H1 (cell line): ENCODE results near the gene LRRC49. TPM values are rescaled to one million over a fixed set of nuclear protein-coding genes. Genes with fewer than 3 reads are reported as not detected.
A peak's percentile ranks its signal among the peaks of the same experiment; 100 is the strongest.

Experiments used
- CTCF ChIA-PET: fragments of 300-600 bp; sonication (Branson Sonifier 250); formaldehyde crosslinking; loops from one replicate; lab custom pipeline; 2021; ENCODE audit not compliant: partially characterized antibody; lab: Charles Lee
- POLR2A ChIA-PET: fragments of 300-600 bp; sonication (Branson Sonifier 250); formaldehyde crosslinking; loops from one replicate; lab custom pipeline; 2021; ENCODE audit warnings: inconsistent platforms; ENCODE audit not compliant: partially characterized antibody; lab: Charles Lee
- DNase-seq, 2 experiments: peaks; one replicate each; pipeline versions ENCODE4 v3.0.0 to v3.0.0-alpha.2; 2010 to 2022; ENCODE audit warnings: low spot score in 2 of 2, low read depth in 1 of 2, mixed read lengths in 1 of 2
- FAIRE-seq: peaks from 2 replicates; lab custom pipeline; 2011; peaks lifted over from hg19 to GRCh38; lab: Jason Lieb, UNC
- H2AFZ ChIP-seq: 2 replicates; pipeline ENCODE4 v1.8.1; 2012; ENCODE audit warnings: low read length, inconsistent platforms
- H2AK5ac ChIP-seq: 2 replicates; pipeline ENCODE4 v1.6.1; 2013; ENCODE audit warnings: low read depth, low read length
- H2BK120ac ChIP-seq: replicated peaks from 2 replicates; pipeline ENCODE3; 2013; ENCODE audit warnings: low read depth, low read length, inconsistent platforms
- H2BK12ac ChIP-seq: 2 replicates; pipeline ENCODE4 v1.6.1; 2013; ENCODE audit warnings: low read depth, low read length
- H2BK15ac ChIP-seq: 2 replicates; pipeline ENCODE4 v1.6.1; 2013; ENCODE audit warnings: low read length
- H2BK20ac ChIP-seq: 2 replicates; pipeline ENCODE4 v1.6.1; 2013; ENCODE audit warnings: low read length
- H2BK5ac ChIP-seq: 2 replicates; pipeline ENCODE4 v1.6.1; 2013; ENCODE audit warnings: low read depth, low read length
- H3K14ac ChIP-seq: 2 replicates; pipeline ENCODE4 v1.6.1; 2013; ENCODE audit warnings: inconsistent platforms; ENCODE audit not compliant: insufficient read length
- H3K18ac ChIP-seq: 2 replicates; pipeline ENCODE4 v1.6.1; 2013; ENCODE audit warnings: low read length; ENCODE audit errors: extremely low read depth
- H3K23ac ChIP-seq: 2 replicates; pipeline ENCODE4 v1.6.1; 2013; ENCODE audit warnings: inconsistent platforms; ENCODE audit not compliant: insufficient read length
- H3K23me2 ChIP-seq: 2 replicates; pipeline ENCODE4 v1.6.1; 2013; ENCODE audit warnings: low read depth, low read length
- H3K27ac ChIP-seq: 2 replicates; pipeline ENCODE4 v1.6.1; 2011; ENCODE audit warnings: low read depth, low read length, inconsistent platforms
- H3K27me3 ChIP-seq, 4 experiments: replicated peaks in 1 of 4; 1 replicate in 1 of 4; 2 replicates in 3 of 4; pipeline versions ENCODE4 v1.6.1 to v1.8.1; 2011 to 2013; ENCODE audit warnings: low read length in 3 of 4, mild to moderate bottlenecking in 3 of 4, inconsistent platforms in 2 of 4, mixed read lengths in 2 of 4, moderate library complexity in 1 of 4; ENCODE audit not compliant: control insufficient read depth in 3 of 4, insufficient read depth in 3 of 4; ENCODE audit errors: extremely low read depth in 1 of 4
- H3K36me3 ChIP-seq, 4 experiments: 2 replicates each; pipeline versions ENCODE4 v1.6.1 to v1.8.1; 2011 to 2013; ENCODE audit warnings: mild to moderate bottlenecking in 4 of 4, low read length in 3 of 4, moderate library complexity in 2 of 4, control low read depth in 1 of 4, inconsistent platforms in 1 of 4; ENCODE audit not compliant: insufficient read depth in 4 of 4, control insufficient read depth in 2 of 4
- H3K4ac ChIP-seq: replicated peaks from 2 replicates; pipeline ENCODE3; 2013; ENCODE audit warnings: low read length, low read depth, mixed read lengths, inconsistent platforms; ENCODE audit not compliant: insufficient read length
- H3K4me1 ChIP-seq, 4 experiments: replicated peaks in 1 of 4; 1 replicate in 1 of 4; 2 replicates in 3 of 4; pipeline versions ENCODE4 v1.6.1 to v1.8.1; 2011 to 2013; ENCODE audit warnings: low read length in 3 of 4, inconsistent platforms in 2 of 4, mixed read lengths in 1 of 4; ENCODE audit not compliant: insufficient read depth in 4 of 4, control insufficient read depth in 3 of 4
- H3K4me2 ChIP-seq, 2 experiments: 2 replicates each; pipeline versions ENCODE4 v1.6.1 to v1.8.1; 2011 to 2013; ENCODE audit warnings: low read depth in 2 of 2, low read length in 2 of 2, control low read depth in 1 of 2, inconsistent platforms in 1 of 2, mild to moderate bottlenecking in 1 of 2; ENCODE audit not compliant: insufficient read depth in 1 of 2
- H3K4me3 ChIP-seq, 4 experiments: fragments of 200-600, 300-600 bp in 1 of 4; sonication (generic), shearing (Covaris generic), sonication (Bioruptor Twin) in 1 of 4; 2 replicates each; pipeline versions ENCODE4 v1.5.1 to v1.8.1; 2011 to 2016; ENCODE audit warnings: low read length in 4 of 4, low read depth in 3 of 4, control low read depth in 2 of 4, inconsistent platforms in 2 of 4, mild to moderate bottlenecking in 2 of 4, mixed read lengths in 1 of 4, moderate library complexity in 1 of 4; ENCODE audit not compliant: insufficient read depth in 2 of 4; ENCODE audit errors: extremely low read depth in 1 of 4
- H3K56ac ChIP-seq: replicated peaks from 2 replicates; pipeline ENCODE3; 2013; ENCODE audit warnings: low read depth, mild to moderate bottlenecking, mixed read lengths, low read length, inconsistent platforms; ENCODE audit not compliant: insufficient read length
- H3K79me1 ChIP-seq: 2 replicates; pipeline ENCODE4 v1.6.1; 2013; ENCODE audit warnings: low read depth, low read length, control low read depth
- H3K79me2 ChIP-seq, 2 experiments: 2 replicates each; pipeline versions ENCODE4 v1.6.1 to v1.8.1; 2012 to 2013; ENCODE audit warnings: low read length in 2 of 2, mild to moderate bottlenecking in 2 of 2, inconsistent platforms in 1 of 2; ENCODE audit not compliant: insufficient read depth in 2 of 2, control insufficient read depth in 1 of 2
- H3K9ac ChIP-seq, 4 experiments: replicated peaks in 1 of 4; 1 replicate in 1 of 4; 2 replicates in 3 of 4; pipeline versions ENCODE4 v1.6.1 to v1.8.1; 2011 to 2013; ENCODE audit warnings: low read depth in 3 of 4, low read length in 3 of 4, control low read depth in 2 of 4, mild to moderate bottlenecking in 2 of 4, moderate library complexity in 2 of 4, inconsistent platforms in 1 of 4; ENCODE audit errors: extremely low read depth in 1 of 4
- H3K9me3 ChIP-seq, 2 experiments: 2 replicates each; pipeline versions ENCODE4 v1.6.1 to v1.8.1; 2012 to 2013; ENCODE audit warnings: mild to moderate bottlenecking in 2 of 2, moderate library complexity in 2 of 2, control low read depth in 1 of 2, inconsistent platforms in 1 of 2, low read depth in 1 of 2, low read length in 1 of 2, mixed read lengths in 1 of 2; ENCODE audit not compliant: insufficient read depth in 2 of 2
- H4K20me1 ChIP-seq, 2 experiments: replicated peaks in 1 of 2; 2 replicates each; pipeline versions ENCODE3 to v1.8.1; 2011 to 2013; ENCODE audit warnings: inconsistent platforms in 2 of 2, low read length in 2 of 2, mild to moderate bottlenecking in 1 of 2; ENCODE audit not compliant: insufficient read depth in 2 of 2, control insufficient read depth in 1 of 2
- H4K5ac ChIP-seq: 2 replicates; pipeline ENCODE4 v1.6.1; 2013; ENCODE audit warnings: low read length, low read depth, mixed read lengths, inconsistent platforms; ENCODE audit not compliant: insufficient read length
- H4K8ac ChIP-seq: 2 replicates; pipeline ENCODE4 v1.8.0; 2013; ENCODE audit warnings: mild to moderate bottlenecking, moderate library complexity, low read length, inconsistent platforms; ENCODE audit not compliant: insufficient read depth; ENCODE audit errors: extremely low read depth
- H4K91ac ChIP-seq: replicated peaks from 2 replicates; pipeline ENCODE3; 2013; ENCODE audit warnings: low read length, mixed read lengths, inconsistent platforms; ENCODE audit not compliant: insufficient read length
- WGBS, 2 experiments: shearing (Covaris generic) in 1 of 2; methylation state at CpG; one replicate each; pipeline versions ENCODE4 v1.1.6 to v1.1.7; 2013 to 2015; ENCODE audit warnings: low lambda C conversion rate in 2 of 2, mixed read lengths in 2 of 2, inconsistent platforms in 1 of 2, low coverage in 1 of 2, missing lambda C conversion rate in 1 of 2; ENCODE audit not compliant: insufficient replicate concordance in 2 of 2, insufficient coverage in 1 of 2, insufficient read length in 1 of 2; ENCODE audit errors: extremely low coverage in 1 of 2, missing lambda C conversion rate in 1 of 2; 5-methylcytosine and 5-hydroxymethylcytosine counted together
- polyA plus RNA-seq, 7 experiments: library from polyadenylated mRNA; depleted of rRNA in 3 of 7; stranded (reverse) in 5 of 7; unstranded in 2 of 7; fragments of >200 nt in 5 of 7; fragments of 200-250 nt in 2 of 7; gene quantifications; 1 replicate in 5 of 7; 2 replicates in 1 of 7; 4 replicates in 1 of 7; pipeline versions ENCODE4 v1.2.1 to v1.2.3, GENCODE V29; 2011 to 2013; ENCODE audit warnings: missing spikeins in 2 of 7, mixed read lengths in 2 of 7
- total RNA-seq: library from RNA; stranded (reverse); fragmentation: NEBNext Ultra II Directional; extraction: Animal tissue kit (Norgen Biotek cat#: 25700); gene quantifications from 2 replicates; pipeline ENCODE4 v1.2.1, GENCODE V29; 2021

The LRRC49 gene
- total and polyA plus RNA-seq, 2 of the 8 experiments (the other 6 are each of a cell fraction or from before 2014, with no cell fraction given): 5.0 to 10.4 TPM

GRCh38 chr15:71093054-71094024 lies 200.7 kb downstream of the LRRC49 start:
- Histone ChIP-seq H3K27ac (no peak overlapping the region), H3K4me3 (no peak overlapping the region), H2BK20ac (no peak overlapping the region), H3K4me2 (no peak overlapping the region), H3K4me1 (no peaks in the 10 kb centered on the region), H3K4ac (no peak overlapping the region), H3K23me2 (no peaks in the 10 kb centered on the region), H2BK12ac (no peak overlapping the region), H3K56ac (no peak overlapping the region), H3K79me1 (no peaks in the 10 kb centered on the region), H3K14ac (no peak overlapping the region), H4K5ac (no peak overlapping the region), H2BK120ac (no peak overlapping the region), H3K27me3 (no peaks in the 10 kb centered on the region; a peak in 3 of 7 replicates), H3K18ac (no peak overlapping the region), H4K8ac (no peak overlapping the region), H4K91ac (no peak overlapping the region), H3K79me2 (no peaks in the 10 kb centered on the region), H3K9ac (no peak overlapping the region), H4K20me1 (no peaks in the 10 kb centered on the region), H2AK5ac (no peak overlapping the region), H2BK15ac (no peak overlapping the region), H3K23ac (no peak overlapping the region), H3K36me3 (no peaks in the 10 kb centered on the region), H3K9me3 (no peaks in the 10 kb centered on the region), H2AFZ (no peak overlapping the region), H2BK5ac (no peak overlapping the region)
- ChIA-PET CTCF (interaction anchor here (0.8 to 2.6 kb wide), 3 partner anchors 10 to 37 kb away, joined by 3 to 15 read pairs (median 5); no protein-coding TSS in a partner anchor), POLR2A (no interaction called here)
- FAIRE-seq: no peak
- WGBS, 2 experiments: 87% methylated on average over 11 of the region's 11 CpGs; no CpG with 5 or more reads in 1 of the 2 experiments
- peak in 1 of 2 experiments; percentile 16 for DNase-seq
